WI38 (cell line): ENCODE measurements around the gene SLC6A3.

Source experiments
- H3K4me3 ChIP-seq: 2 replicates; pipeline ENCODE4 v1.5.1; 2011; ENCODE audit warnings: low read depth, mild to moderate bottlenecking, control low read depth, low read length
- TF ChIP-seq, protein P1 (sequence below): IDR thresholded peaks from 2 replicates; pipeline ENCODE4 v1.5.1; 2012; ENCODE audit warnings: low read depth, mild to moderate bottlenecking, control low read depth, low read length

Gene SLC6A3

DNA sequence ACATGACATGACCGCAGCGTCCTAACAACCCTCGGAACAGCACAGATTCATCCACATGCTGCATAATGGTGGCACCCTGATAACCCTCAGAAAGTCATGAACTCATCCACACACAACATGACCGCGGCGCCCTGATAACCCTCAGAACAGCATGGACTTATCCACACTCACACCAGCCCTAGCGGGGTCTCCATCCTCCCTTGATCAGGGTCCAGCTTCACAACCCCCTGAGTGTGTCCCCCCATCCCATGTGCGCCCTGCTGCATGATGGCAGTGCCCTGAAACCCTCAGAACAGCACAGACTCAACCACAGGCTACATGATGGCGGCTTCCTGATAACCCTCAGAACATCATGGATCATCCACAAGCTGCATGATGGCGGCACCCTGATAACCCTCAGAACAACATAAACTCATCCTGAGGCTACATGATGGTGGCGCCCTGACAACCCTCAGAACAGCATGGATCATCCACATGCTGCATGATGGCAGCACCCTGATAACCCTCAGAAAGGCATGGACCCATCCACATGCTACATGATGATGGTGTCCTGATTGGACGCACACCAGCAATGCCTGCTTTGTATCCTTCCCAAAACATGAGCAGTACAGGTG is 28.3 kb downstream of the SLC6A3 start:
- no peak overlapping the region for H3K4me3 ChIP-seq
- TF ChIP-seq, protein P1, sequence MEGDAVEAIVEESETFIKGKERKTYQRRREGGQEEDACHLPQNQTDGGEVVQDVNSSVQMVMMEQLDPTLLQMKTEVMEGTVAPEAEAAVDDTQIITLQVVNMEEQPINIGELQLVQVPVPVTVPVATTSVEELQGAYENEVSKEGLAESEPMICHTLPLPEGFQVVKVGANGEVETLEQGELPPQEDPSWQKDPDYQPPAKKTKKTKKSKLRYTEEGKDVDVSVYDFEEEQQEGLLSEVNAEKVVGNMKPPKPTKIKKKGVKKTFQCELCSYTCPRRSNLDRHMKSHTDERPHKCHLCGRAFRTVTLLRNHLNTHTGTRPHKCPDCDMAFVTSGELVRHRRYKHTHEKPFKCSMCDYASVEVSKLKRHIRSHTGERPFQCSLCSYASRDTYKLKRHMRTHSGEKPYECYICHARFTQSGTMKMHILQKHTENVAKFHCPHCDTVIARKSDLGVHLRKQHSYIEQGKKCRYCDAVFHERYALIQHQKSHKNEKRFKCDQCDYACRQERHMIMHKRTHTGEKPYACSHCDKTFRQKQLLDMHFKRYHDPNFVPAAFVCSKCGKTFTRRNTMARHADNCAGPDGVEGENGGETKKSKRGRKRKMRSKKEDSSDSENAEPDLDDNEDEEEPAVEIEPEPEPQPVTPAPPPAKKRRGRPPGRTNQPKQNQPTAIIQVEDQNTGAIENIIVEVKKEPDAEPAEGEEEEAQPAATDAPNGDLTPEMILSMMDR, result no peak

DNA sequence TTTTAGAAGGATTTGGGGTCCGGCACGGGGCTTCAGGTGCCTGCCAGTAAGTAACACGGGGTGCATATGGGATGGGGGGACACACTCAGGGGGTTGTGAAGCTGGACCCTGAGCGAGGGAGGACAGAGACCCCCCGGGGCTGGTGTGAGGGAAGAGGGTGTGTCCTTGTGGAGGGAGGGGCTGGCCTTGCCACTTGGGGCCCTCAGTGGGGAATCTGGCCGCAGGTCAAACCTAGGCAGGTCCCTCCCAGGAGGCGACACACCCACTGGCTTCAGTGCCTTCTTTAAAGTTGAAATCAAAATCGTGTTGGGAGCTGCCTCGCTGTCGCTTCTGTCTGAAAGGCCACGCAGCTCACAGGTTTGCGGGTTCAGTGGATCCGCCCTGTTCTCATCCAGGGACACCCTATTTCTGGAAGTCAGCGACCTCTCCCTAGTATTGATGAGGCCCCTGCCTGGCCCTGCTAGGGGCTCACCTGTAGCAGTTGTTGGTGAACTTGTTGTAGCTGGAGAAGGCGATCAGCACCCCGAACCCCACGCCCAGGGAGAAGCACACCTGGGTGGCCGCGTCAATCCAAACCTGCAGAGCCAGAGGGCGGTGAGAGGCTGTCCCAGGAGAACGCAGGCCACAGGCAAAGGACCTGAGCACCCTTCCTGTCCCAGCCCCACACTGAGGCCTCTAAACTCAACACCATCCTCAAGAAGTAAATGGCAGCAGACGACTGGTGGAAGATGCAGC is 29.4 kb downstream of the SLC6A3 start:
- no peak overlapping the region for H3K4me3 ChIP-seq
- TF ChIP-seq, protein P1, result no peak

DNA sequence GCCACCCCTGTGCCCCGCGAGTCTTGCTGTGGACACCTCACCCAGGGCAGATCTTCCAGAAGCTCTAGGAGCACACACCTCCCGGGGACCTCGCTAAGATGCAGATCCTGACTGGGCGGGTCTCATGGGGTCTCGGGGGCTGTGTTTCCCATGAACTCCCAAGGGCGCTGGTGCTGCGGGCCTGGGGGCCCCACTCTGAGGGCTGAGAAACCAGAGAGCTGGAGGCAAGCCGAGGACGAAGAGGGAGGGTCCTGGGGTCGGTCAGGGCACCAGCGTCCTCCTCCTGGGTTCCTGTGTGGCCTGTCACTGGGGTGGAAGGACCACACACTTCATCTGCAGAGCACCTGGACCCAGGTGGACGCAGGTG is 30.2 kb downstream of the SLC6A3 start:
- no peak overlapping the region for H3K4me3 ChIP-seq
- TF ChIP-seq, protein P1, result no peak

DNA sequence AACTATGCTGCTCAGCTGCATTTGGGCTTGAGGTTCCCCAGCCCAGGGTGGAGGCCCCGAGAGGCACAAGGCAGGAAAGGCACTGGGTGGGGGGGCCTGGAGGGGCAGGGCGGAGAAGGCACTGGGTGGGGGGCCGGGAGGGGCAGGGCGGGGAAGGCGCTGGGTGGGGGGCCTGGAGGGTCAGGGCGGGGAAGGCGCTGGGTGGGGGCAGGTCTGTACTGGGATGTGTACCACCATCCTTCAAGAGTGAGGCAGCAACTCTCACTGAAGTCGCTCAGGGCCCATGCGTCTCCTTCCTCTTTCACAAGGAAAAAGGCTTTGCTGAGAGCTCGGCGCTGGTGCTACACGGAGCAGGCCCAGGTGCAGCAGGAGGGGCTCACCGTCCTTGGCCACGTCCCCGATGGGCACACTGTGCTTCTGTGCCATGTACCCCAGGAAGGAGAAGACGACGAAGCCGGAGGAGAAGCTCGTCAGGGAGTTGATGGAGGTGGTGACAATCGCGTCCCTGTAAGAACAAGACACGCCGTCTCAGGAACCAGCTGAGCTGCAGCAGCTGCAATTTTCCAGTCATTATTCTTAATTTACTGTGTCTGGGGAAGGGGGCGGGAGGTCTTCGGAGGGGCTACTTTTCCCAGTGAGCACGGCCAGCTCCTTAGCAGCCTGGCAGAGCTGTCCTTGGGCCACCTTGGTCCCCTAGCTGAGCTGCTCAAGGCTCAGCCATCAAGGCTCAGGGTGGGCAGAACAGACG is 30.8 kb downstream of the SLC6A3 start:
- TF ChIP-seq, protein P1, result no peak
- H3K4me3 ChIP-seq, result no peak overlapping the region

DNA sequence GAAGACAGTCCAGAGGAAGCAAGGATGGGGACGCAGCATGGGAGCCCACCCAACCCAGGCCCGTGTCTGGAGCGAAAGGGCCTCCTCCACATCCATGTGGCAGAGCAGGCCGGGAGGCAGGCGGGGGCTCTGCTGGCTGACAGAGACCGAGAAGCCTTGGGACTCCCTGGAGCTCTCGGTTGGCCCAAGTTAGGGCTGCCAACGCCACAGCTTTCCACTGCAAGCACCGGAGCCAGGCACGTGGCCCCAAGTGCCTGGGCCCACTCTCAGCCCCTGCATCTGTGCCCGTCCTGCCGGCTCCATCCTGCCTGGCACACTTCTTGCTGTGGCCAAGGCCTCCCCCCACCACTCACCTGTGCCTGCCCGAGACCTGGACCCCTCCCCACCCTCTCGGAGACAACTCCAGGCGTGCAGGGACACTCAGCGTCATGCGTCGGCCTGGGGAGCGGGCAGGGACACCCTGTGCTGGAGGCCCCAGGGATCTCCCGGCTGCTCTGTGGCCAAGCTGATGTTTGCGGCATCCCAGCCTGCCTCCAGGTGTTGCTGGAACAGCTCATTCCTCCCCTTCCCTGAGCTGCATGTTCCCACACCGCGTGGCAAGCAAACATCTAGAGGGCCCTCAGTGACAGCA is 31.5 kb downstream of the SLC6A3 start:
- TF ChIP-seq, protein P1, result no peak
- no peak overlapping the region for H3K4me3 ChIP-seq

DNA sequence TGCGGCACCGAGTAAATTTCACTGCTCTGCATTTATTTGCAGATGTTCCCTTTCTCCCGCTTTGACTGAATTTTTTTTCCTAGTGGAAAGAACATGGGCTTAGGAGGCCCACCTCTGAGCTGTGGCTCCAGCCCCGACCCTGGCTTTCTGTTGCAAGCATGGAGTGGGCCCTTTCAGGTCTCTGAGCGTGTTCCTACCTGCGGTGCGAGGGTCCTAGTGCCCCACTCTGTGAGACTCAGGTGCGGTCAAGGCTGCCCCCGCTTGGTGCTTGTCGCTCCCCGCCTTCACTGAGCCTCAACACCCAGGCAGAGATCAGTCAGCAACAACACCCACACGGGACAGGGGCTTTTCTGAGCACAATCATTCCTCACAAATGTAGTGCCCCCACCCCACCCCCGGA is 32.0 kb downstream of the SLC6A3 start:
- TF ChIP-seq, protein P1, result no peak

More for the DNA sequence above, 32.0 kb downstream of the SLC6A3 start:
- H3K4me3 ChIP-seq, result no peak overlapping the region
